HUDEP-2 (cell line): ENCODE measurements around the gene MRPL28.

ENCODE experiments used
- DNase-seq, 76 experiments: peaks; one replicate each; lab custom pipeline; 2025; ENCODE audit not compliant: unreplicated experiment in 76 of 76; lab: John Stamatoyannopoulos, UW

MRPL28 gene

GRCh38 chr16:322476-323143 lies 47.7 kb downstream of the MRPL28 start:
- DNase-seq = no peak

GRCh38 chr16:321532-321931 lies 48.8 kb downstream of the MRPL28 start:
- no peak for DNase-seq

GRCh38 chr16:320206-320605 lies 50.1 kb downstream of the MRPL28 start:
- no peak for DNase-seq

- DNase-seq = peak in 1 of 76 experiments; percentile 15
Observed at GRCh38 chr16:318628-319027, 51.7 kb downstream of the MRPL28 start.

GRCh38 chr16:317583-317982 lies 52.8 kb downstream of the MRPL28 start:
- no peak for DNase-seq
